Measurements from ENCODE around the gene IGFBPL1.

- TF ChIP-seq CTCF (IDR thresholded peaks at IDR 0.05) (no peak), POLR2A (IDR thresholded peaks at IDR 0.05) (no peak)
Measured at GRCh38 chr9:38376021-38376670, 48.1 kb downstream of the IGFBPL1 start.
